Stimulated activated naive CD8-positive, alpha-beta T cell treated with anti-CD3 and anti-CD28 coated beads, Interleukin-15, Interleukin-2, amounts not matched to agents 100 U/mL and 50 U/mL, for 24 hours (primary cell): ENCODE measurements around the gene HOXC4.
"Not testable (repeated sequence)": the region's sequence is repeated elsewhere in the genome, so short reads cannot be mapped to it uniquely, and the experiment has no call there.

Source experiments
- ATAC-seq: fragments of 150-1000 bp; cut with Tn5 transposase; one replicate; pipeline ENCODE4 v1.10.0; 2021
- DNase-seq: peaks from one replicate; pipeline ENCODE4 v3.0.0; 2021

Gene HOXC4

DNA sequence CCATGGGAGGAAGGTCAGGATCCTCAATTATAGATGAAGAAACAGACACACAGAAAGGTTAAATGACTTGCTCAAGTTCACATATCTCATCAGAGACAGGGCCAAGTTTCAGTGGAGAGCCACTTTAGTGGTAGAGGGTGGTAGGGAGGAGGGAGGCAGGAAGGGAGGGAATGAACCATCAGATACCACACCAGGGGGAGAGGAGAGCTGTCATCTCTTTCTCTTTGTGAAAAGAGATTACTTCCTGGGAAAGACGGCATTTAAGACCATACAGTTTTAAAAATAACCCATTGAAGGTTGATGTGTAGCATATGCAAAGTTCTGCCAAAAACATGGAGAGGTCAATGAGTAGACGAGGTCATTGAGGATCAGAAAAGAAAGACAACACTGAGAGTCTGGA is 39.3 kb downstream of the HOXC4 start:
- DNase-seq, ATAC-seq: not testable (repeated sequence)

DNA sequence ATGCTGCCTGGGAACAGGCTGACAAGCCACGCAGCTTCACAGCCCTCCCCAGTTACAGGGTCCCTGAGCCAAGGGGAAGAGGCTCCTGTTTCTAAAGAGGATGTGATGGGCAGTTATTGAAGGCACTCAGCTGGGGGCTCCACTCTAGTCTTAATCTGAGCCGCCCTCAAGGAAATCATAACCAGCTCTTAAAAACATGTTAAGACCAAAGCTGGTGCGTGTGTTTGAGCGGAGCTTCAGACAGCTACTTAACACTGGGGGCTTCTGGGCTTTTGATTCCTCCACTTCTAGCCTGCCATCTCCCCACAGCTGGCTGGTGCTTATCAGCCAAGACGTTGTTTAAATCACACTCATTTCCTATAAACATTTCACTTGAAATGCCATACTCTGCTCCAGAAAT is 42.3 kb downstream of the HOXC4 start:
- DNase-seq, ATAC-seq: not testable (repeated sequence)

DNA sequence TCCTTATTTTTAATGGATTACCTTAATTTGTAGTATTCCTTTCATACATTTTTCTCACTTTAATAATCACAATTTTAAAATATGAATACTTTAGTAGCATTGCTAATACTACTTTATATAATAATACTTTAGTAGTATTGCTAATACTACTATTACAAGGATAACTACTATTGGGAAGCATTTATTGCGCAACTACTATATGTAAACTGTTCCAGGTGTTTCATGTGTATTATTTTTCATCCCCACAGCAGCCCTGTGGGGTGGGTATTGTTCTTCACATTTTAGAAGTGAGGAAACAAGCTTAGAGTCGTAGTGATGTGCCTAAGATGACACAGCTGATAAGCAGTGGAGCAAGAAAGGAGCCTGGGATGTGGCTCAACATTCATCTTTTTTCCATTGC is 45.0 kb downstream of the HOXC4 start:
- not testable (repeated sequence) for DNase-seq, ATAC-seq

DNA sequence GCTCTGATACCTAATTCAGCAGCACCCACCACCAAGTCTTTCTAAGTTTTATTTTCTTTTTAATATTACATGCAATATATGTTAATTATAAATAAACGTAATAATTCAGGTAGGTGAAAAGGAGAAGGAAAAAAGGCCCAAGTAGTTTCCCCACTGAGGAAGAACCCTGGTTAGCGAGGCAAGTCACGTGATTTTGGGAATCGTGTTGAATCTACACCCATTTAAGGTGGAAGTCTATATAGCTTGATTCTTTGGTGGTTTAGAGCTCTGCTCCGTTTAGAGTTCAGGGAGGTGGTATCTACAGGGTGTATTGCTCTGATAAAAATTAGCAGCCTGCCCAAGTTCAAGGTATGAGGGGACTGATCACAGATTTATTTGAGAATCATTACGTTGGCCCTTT is 47.0 kb downstream of the HOXC4 start:
- DNase-seq, ATAC-seq: not testable (repeated sequence)

DNA sequence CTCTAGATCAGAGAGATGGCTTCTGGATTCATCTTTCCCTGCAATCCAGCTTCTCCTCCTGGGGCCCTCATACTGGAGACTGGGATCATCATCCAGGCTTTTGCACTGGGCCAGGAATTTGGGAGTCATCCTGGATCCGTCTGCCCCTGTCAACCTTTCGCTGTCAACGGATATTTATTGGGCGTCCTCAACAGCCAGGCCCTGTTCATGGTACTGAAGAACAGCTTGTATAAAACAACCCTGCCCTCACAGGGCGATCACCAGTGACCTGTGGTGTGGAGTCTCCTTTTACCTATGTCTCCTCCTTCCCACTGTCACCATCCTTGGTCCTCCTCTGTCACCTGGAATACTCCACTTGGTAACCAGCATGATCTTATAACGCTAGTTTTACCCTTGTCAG is 48.6 kb downstream of the HOXC4 start:
- ATAC-seq, DNase-seq: not testable (repeated sequence)

DNA sequence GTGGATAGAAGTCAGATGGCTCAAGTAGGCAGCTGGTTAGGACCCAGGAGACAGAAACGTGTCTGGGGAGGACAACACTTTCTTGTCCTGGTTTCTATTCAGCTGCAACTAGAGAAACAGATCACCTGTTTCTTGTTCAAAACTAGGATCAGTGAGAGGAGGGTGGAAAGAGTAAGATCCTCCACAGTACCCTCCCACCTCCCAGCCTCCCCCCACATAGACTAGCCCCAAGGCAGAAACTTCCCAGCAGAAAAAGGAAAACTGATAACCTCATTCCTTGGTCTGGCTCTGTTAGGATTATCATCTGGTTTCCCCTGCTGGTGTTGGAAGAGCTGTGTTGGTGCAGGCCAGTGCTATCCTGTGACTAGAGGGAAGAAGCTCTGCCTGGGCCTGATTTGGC is 50.2 kb downstream of the HOXC4 start:
- not testable (repeated sequence) for ATAC-seq, DNase-seq
